IMR-90 (cell line): ENCODE measurements around the gene FOCAD.

Experiments
- CEBPB ChIP-seq: IDR thresholded peaks from 2 replicates; pipeline ENCODE4 v1.6.1; 2012; ENCODE audit warnings: low read depth, low read length, improper control_type of control experiment
- CHD1 ChIP-seq: IDR thresholded peaks from 2 replicates; pipeline ENCODE4 v1.6.1; 2012; ENCODE audit warnings: low read depth, low read length, improper control_type of control experiment
- ELK1 ChIP-seq: fragments of 150-350 bp; IDR thresholded peaks from 2 replicates; pipeline ENCODE4 v1.6.1; 2016; ENCODE audit warnings: low read depth, mild to moderate bottlenecking, low read length, moderate library complexity, borderline replicate concordance
- MAFK ChIP-seq: IDR thresholded peaks from 2 replicates; pipeline ENCODE4 v1.6.1; 2012; ENCODE audit warnings: low read depth, low read length, improper control_type of control experiment
- MAZ ChIP-seq: IDR thresholded peaks from 2 replicates; pipeline ENCODE4 v1.6.1; 2012; ENCODE audit warnings: low read depth, mild to moderate bottlenecking, low read length, improper control_type of control experiment, moderate library complexity, borderline replicate concordance
- MXI1 ChIP-seq: IDR thresholded peaks from 2 replicates; pipeline ENCODE4 v1.6.1; 2012; ENCODE audit warnings: low read depth, mild to moderate bottlenecking, low read length, moderate library complexity, borderline replicate concordance
- NFE2L2 ChIP-seq: fragments of 150-350 bp; IDR thresholded peaks from 2 replicates; pipeline ENCODE4 v1.6.1; 2016; ENCODE audit warnings: low read depth, mild to moderate bottlenecking, low read length
- POLR2A ChIP-seq: IDR thresholded peaks from 2 replicates; pipeline ENCODE4 v1.6.1; 2012; ENCODE audit warnings: mild to moderate bottlenecking, low read depth, low read length
- RAD21 ChIP-seq: IDR thresholded peaks from 2 replicates; pipeline ENCODE4 v1.6.1; 2012; ENCODE audit warnings: low read length, improper control_type of control experiment
- RCOR1 ChIP-seq: IDR thresholded peaks from 2 replicates; pipeline ENCODE4 v1.6.1; 2012; ENCODE audit warnings: mild to moderate bottlenecking, low read length, improper control_type of control experiment; ENCODE audit not compliant: insufficient replicate concordance
- RFX5 ChIP-seq: IDR thresholded peaks from 2 replicates; pipeline ENCODE4 v1.8.0; 2012; ENCODE audit warnings: low read depth, mild to moderate bottlenecking, low read length, moderate library complexity
- SMC3 ChIP-seq: fragments of 150-350 bp; IDR thresholded peaks from 2 replicates; pipeline ENCODE4 v1.6.1; 2016; ENCODE audit warnings: low read depth, mild to moderate bottlenecking, antibody characterized with exemption, low read length, moderate library complexity
- USF2 ChIP-seq: fragments of 150-350 bp; IDR thresholded peaks from 2 replicates; pipeline ENCODE4 v1.6.1; 2017; ENCODE audit warnings: mild to moderate bottlenecking, antibody characterized with exemption, low read length, low read depth
- TF ChIP-seq, protein P1 (sequence below): conservative IDR thresholded peaks from 2 replicates; pipeline ENCODE4 v1.5.1; 2012; ENCODE audit warnings: mild to moderate bottlenecking, low read depth, low read length, improper control_type of control experiment

DNA sequence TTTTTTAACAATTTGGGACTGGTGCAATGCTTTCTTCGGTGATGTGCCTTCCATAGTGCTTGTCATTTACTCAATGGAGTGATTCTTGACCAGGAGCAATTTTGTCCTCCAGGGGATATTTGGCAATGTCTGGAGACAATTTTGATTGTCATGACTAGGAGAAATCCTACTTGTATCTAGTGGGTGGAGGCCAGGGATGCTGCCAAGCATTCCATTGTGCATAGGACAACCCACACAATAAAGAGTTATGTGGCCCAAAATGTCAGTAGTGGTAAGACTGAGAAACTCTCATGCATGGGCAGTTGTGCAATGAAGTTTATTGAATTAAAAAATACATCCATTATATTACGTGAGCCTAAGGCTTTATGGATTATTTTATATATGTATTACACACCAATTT, 70.5 kb downstream of the FOCAD start:
- TF ChIP-seq, protein P1, sequence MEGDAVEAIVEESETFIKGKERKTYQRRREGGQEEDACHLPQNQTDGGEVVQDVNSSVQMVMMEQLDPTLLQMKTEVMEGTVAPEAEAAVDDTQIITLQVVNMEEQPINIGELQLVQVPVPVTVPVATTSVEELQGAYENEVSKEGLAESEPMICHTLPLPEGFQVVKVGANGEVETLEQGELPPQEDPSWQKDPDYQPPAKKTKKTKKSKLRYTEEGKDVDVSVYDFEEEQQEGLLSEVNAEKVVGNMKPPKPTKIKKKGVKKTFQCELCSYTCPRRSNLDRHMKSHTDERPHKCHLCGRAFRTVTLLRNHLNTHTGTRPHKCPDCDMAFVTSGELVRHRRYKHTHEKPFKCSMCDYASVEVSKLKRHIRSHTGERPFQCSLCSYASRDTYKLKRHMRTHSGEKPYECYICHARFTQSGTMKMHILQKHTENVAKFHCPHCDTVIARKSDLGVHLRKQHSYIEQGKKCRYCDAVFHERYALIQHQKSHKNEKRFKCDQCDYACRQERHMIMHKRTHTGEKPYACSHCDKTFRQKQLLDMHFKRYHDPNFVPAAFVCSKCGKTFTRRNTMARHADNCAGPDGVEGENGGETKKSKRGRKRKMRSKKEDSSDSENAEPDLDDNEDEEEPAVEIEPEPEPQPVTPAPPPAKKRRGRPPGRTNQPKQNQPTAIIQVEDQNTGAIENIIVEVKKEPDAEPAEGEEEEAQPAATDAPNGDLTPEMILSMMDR = no peak
- no peak for TF ChIP-seq ELK1
- TF ChIP-seq RFX5 = no peak
- no peak for TF ChIP-seq CHD1
- TF ChIP-seq NFE2L2 = no peak
- no peak for TF ChIP-seq POLR2A
- no peak for TF ChIP-seq CEBPB
- no peak for TF ChIP-seq USF2
- no peak for TF ChIP-seq SMC3
- no peak for TF ChIP-seq MAFK
- no peak for TF ChIP-seq RAD21
- no peak for TF ChIP-seq RCOR1
- no peak for TF ChIP-seq MXI1
- no peak for TF ChIP-seq MAZ
